Esophagus muscularis mucosa (tissue), 3 donors: ENCODE measurements around the gene LCTL.

ENCODE experiments used
- POLR2A ChIP-seq: fragments of 450-650 bp; IDR thresholded peaks from one replicate; pipeline ENCODE4 v1.6.1; 2017; ENCODE audit warnings: antibody characterized with exemption, moderate library complexity, mild to moderate bottlenecking, low read depth
- POLR2AphosphoS5 ChIP-seq, 2 donors: sonication (generic); formaldehyde crosslinking; IDR thresholded peaks; one replicate each; pipeline ENCODE4 v1.6.1; 2017; ENCODE audit warnings: antibody characterized with exemption in 2 of 2
- TF ChIP-seq, protein P1 (sequence below), 3 experiments: fragments of 200-600 bp in 2 of 3; fragments of 450-650 bp in 1 of 3; sonication (generic) in 2 of 3; IDR thresholded peaks; one replicate each; pipeline ENCODE4 v1.5.1; 2017 to 2019; ENCODE audit warnings: antibody characterized with exemption in 3 of 3, mild to moderate bottlenecking in 2 of 3, moderate library complexity in 1 of 3

- TF ChIP-seq, protein P1, sequence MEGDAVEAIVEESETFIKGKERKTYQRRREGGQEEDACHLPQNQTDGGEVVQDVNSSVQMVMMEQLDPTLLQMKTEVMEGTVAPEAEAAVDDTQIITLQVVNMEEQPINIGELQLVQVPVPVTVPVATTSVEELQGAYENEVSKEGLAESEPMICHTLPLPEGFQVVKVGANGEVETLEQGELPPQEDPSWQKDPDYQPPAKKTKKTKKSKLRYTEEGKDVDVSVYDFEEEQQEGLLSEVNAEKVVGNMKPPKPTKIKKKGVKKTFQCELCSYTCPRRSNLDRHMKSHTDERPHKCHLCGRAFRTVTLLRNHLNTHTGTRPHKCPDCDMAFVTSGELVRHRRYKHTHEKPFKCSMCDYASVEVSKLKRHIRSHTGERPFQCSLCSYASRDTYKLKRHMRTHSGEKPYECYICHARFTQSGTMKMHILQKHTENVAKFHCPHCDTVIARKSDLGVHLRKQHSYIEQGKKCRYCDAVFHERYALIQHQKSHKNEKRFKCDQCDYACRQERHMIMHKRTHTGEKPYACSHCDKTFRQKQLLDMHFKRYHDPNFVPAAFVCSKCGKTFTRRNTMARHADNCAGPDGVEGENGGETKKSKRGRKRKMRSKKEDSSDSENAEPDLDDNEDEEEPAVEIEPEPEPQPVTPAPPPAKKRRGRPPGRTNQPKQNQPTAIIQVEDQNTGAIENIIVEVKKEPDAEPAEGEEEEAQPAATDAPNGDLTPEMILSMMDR (IDR thresholded peaks at IDR 0.05), result no peak
- TF ChIP-seq POLR2A, result no peak
- no peak for TF ChIP-seq POLR2AphosphoS5 (IDR thresholded peaks at IDR 0.05)
Observed at GRCh38 chr15:66573348-66573718, 7.5 kb upstream of the LCTL start.
